ENCODE measurements around the gene MMEL1. TPM values are rescaled to one million over a fixed set of nuclear protein-coding genes. Genes with fewer than 3 reads are reported as not detected.

Gene MMEL1
- total RNA-seq, 1 experiment from 2014 or later: not detected

DNA sequence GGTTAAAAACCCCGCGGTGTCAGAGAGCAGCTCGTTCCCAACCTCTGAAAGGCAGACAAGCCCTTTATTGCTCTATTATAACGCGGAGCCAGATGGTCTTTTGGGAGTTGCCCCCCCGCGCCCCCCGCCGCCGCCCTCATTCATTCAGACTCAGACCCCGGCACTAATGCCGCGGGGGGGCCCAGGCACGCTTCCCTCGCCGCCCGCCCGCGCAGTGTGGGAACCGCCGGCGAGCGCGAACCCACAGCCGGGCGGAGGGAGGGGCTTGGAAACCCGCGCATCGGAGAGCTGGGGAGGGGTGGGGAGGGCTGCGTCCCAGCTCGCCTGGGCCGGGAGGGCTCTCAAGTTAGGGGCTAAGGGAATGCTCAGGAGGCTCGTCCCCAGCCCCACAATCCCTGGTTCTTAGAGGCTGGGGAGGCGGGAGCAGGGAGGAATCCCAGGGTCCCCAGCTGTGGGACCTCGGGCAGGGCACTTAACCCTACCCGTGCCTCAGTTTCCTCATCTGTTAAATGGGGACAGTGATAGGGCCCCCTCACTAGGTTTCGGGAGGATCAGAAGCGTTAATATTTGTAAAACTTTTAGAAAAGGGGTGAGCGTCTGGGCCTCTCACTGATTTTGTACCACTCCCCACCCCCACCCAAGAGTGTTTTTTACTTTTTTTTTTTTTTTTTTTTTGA, 91.9 kb downstream of the MMEL1 start:
- CTCF ChIA-PET: no interaction called here
- BruUV-seq (replicated peaks): no TSS peak
- ATAC-seq: no peak

More for the DNA sequence above, 91.9 kb downstream of the MMEL1 start:
- Histone ChIP-seq H3F3A (ENCODE audit: low read length, unreplicated experiment) (no peaks in the 10 kb centered on the region), H3K9ac (ENCODE audit: low read length) (no peak overlapping the region), H3K27me3 (ENCODE audit: low read length) (no peaks in the 10 kb centered on the region), H3K27ac (ENCODE audit: low read length) (no peak overlapping the region), H3K4me2 (ENCODE audit: low read length) (no peak overlapping the region), H3K36me3 (ENCODE audit: low read depth, low read length) (no peaks in the 10 kb centered on the region), H3K9me3 (ENCODE audit: low read length) (no peaks in the 10 kb centered on the region), H3K4me3 (ENCODE audit: low read length) (no peak overlapping the region), H4K20me1 (ENCODE audit: low read length) (no peaks in the 10 kb centered on the region), H2AFZ (ENCODE audit: low read length) (no peak overlapping the region), H3K79me2 (ENCODE audit: low read length) (no peaks in the 10 kb centered on the region), H3K4me1 (ENCODE audit: insufficient read depth, low read length) (peaks cover 6% of the 10 kb centered on the region), H3K9me2 (replicated peaks; ENCODE audit: low read length) (no peaks in the 10 kb centered on the region)
- DNase-seq: no peak
- TF ChIP-seq EZH2phosphoT487 (IDR thresholded peaks at IDR 0.05; ENCODE audit: borderline replicate concordance, low read length) (no peak), EZH2 (IDR thresholded peaks at IDR 0.05; ENCODE audit: low read length, unreplicated experiment) (no peak)
- TF ChIP-seq, protein P1, sequence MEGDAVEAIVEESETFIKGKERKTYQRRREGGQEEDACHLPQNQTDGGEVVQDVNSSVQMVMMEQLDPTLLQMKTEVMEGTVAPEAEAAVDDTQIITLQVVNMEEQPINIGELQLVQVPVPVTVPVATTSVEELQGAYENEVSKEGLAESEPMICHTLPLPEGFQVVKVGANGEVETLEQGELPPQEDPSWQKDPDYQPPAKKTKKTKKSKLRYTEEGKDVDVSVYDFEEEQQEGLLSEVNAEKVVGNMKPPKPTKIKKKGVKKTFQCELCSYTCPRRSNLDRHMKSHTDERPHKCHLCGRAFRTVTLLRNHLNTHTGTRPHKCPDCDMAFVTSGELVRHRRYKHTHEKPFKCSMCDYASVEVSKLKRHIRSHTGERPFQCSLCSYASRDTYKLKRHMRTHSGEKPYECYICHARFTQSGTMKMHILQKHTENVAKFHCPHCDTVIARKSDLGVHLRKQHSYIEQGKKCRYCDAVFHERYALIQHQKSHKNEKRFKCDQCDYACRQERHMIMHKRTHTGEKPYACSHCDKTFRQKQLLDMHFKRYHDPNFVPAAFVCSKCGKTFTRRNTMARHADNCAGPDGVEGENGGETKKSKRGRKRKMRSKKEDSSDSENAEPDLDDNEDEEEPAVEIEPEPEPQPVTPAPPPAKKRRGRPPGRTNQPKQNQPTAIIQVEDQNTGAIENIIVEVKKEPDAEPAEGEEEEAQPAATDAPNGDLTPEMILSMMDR (conservative IDR thresholded peaks at IDR 0.05; ENCODE audit: low read depth, low read length): no peak
- POLR2A ChIA-PET (ENCODE audit: unreplicated experiment): no interaction called here
- intact Hi-C loops (cut with micrococcal nuclease): no loop called here

Other genes with a start within 250 kb of the MMEL1 start
- gene MORN1, start 241.5 kb downstream of the MMEL1 start, total RNA-seq (2014; rRNA removed): 11.2 and 30.5 TPM in 2 replicates
- 160 TPM in 2 replicates for gene RER1, start 241.2 kb downstream of the MMEL1 start, total RNA-seq (2014; rRNA removed)
- gene PEX10, start 220.5 kb downstream of the MMEL1 start, total RNA-seq (2014; rRNA removed): 97.8 and 100 TPM in 2 replicates
- 5.9 and 7.2 TPM in 2 replicates for gene PLCH2, start 156.7 kb downstream of the MMEL1 start, total RNA-seq (2014; rRNA removed)
- gene PANK4, start 106.4 kb downstream of the MMEL1 start, total RNA-seq (2014; rRNA removed): 69.4 and 86.9 TPM in 2 replicates
- 0.84 and 1.8 TPM in 2 replicates for gene HES5, start 102.8 kb downstream of the MMEL1 start, total RNA-seq (2014; rRNA removed)
- 21.1 and 25.5 TPM in 2 replicates for gene TNFRSF14, start 76.6 kb downstream of the MMEL1 start, total RNA-seq (2014; rRNA removed)
- 75.0 and 85.0 TPM in 2 replicates for gene PRXL2B, start 46.2 kb downstream of the MMEL1 start, total RNA-seq (2014; rRNA removed)
- gene TTC34, start 168.7 kb upstream of the MMEL1 start, total RNA-seq (2014; rRNA removed): 0.11 and 1.2 TPM in 2 replicates